ENCODE results near the gene BCS1L. TPM values are rescaled to one million over a fixed set of nuclear protein-coding genes. Genes with fewer than 3 reads are reported as not detected.

BCS1L gene
- total and polyA plus RNA-seq, 2 of the 13 experiments (the other 11 are each of a cell fraction or from before 2014, with no cell fraction given): 48.9 to 76.0 TPM

- TF ChIP-seq ZBTB4 (CRISPR knock-in tag; IDR thresholded peaks at IDR 0.05; ENCODE audit: borderline replicate concordance): 0 out of 2 replicates have a peak, but pooled peaks have one; percentile 87
- TF ChIP-seq KIAA2018 (CRISPR knock-in tag; IDR thresholded peaks at IDR 0.05; ENCODE audit: borderline replicate concordance): no peak
- peak; percentile 99 for TF ChIP-seq ZNF407 (CRISPR knock-in tag; IDR thresholded peaks at IDR 0.05; ENCODE audit: not compliant biosample characterization)
- TF ChIP-seq THAP7 (CRISPR knock-in tag; IDR thresholded peaks at IDR 0.05): peak; percentile 25; the same call in 1 of the 2 replicates
Measured at GRCh38 chr2:218710687-218711549, 51.4 kb downstream of the BCS1L start, which contains the start of gene TTLL4 (continued).

Data from HepG2 (cell line).